PFSK-1 (cell line): ENCODE data around the gene GAB3.

ENCODE experiments used
- FOXP2 ChIP-seq: optimal IDR thresholded peaks from 2 replicates; pipeline ENCODE3; 2011; ENCODE audit warnings: borderline replicate concordance, control low read depth, inconsistent platforms; ENCODE audit not compliant: insufficient read depth; ENCODE audit errors: extremely low read length, extremely low read depth
- POLR2AphosphoS5 ChIP-seq: IDR thresholded peaks from 2 replicates; pipeline ENCODE4 v1.6.1; 2012; ENCODE audit warnings: low read depth, mild to moderate bottlenecking, control low read depth, low read length, moderate library complexity
- REST ChIP-seq, 2 experiments: IDR thresholded peaks; 2 replicates each; pipeline versions ENCODE4 v1.6.1 to v1.8.0; 2011 to 2012; ENCODE audit warnings: low read depth in 2 of 2, low read length in 2 of 2, control low read depth in 1 of 2, inconsistent platforms in 1 of 2, mild to moderate bottlenecking in 1 of 2, moderate library complexity in 1 of 2; ENCODE audit not compliant: insufficient read depth in 1 of 2
- SIN3A ChIP-seq: IDR thresholded peaks from 2 replicates; pipeline ENCODE4 v1.6.1; 2012; ENCODE audit warnings: mild to moderate bottlenecking, low read length, moderate library complexity, borderline replicate concordance; ENCODE audit not compliant: insufficient read depth
- TAF1 ChIP-seq: IDR thresholded peaks from 2 replicates; pipeline ENCODE4 v1.6.1; 2012; ENCODE audit warnings: low read length, control low read depth, borderline replicate concordance; ENCODE audit not compliant: insufficient read depth

GAB3 gene

GRCh38 chrX:154711264-154711663 lies 39.6 kb downstream of the GAB3 start:
- no peak for TF ChIP-seq TAF1

DNA sequence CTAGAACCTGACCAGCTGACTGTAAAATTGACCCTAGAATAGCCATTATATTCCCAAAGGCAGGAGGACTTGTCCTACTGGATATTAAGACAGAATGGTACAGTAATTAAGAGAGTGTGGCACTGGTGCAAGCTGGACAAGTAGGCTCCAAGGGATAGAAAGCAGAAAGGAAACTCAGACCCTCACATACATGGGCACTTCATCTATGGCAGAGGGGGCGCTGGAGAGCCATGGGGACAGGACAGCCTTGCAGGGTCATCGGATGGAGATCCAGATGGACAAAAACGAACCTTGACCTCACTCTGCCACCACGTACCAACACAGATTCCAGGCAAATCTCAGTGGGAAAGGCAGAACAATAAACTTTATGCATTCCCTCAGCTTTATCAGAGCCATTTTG lies 40.6 kb downstream of the GAB3 start:
- TF ChIP-seq TAF1: no peak
- no peak for TF ChIP-seq POLR2AphosphoS5
- no peak for TF ChIP-seq SIN3A
- TF ChIP-seq FOXP2: no peak
- TF ChIP-seq REST (IDR thresholded peaks at IDR 0.05; ENCODE audit: insufficient read depth in 1 of 2, low read depth in 2 of 2, low read length in 2 of 2): no peak

DNA sequence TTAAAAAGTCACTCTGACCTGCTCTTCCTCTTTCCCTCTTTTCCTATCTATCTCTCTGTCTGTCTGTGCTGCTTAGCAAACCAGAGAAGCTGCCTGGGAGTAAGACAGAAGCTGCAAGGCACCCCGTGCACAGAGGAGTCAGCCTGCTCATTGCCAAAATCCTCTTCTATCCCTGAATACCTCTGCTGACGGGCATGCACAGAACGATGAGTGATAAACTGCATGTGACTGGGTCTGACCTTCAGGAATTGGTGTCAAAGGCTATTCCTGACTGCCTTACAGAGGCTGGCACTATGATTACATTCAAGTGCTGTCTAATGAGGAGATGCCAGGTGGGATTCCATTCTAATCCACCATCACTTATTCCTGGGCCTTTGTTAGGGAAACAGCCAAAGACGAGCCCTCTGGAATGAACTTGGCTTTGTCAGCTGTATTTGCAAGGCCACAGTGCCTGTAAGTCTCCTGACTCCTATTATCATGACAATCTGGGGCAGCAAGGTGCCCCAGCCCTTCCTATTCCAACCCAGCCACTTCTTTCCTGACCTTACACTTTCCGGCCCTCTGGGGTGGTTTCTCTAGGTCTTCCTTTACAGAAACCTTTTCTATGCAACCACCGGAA lies 52.1 kb downstream of the GAB3 start:
- TF ChIP-seq TAF1: no peak
- TF ChIP-seq SIN3A: no peak
- TF ChIP-seq REST (IDR thresholded peaks at IDR 0.05; ENCODE audit: insufficient read depth in 1 of 2, low read depth in 2 of 2, low read length in 2 of 2): no peak
- TF ChIP-seq POLR2AphosphoS5: no peak
- no peak for TF ChIP-seq FOXP2

- TF ChIP-seq REST (IDR thresholded peaks at IDR 0.05; ENCODE audit: insufficient read depth in 1 of 2, low read depth in 2 of 2, low read length in 2 of 2) (no peak), FOXP2 (no peak), TAF1 (no peak), SIN3A (no peak), POLR2AphosphoS5 (no peak)
Observed at GRCh38 chrX:154696676-154697045, 54.2 kb downstream of the GAB3 start.

DNA sequence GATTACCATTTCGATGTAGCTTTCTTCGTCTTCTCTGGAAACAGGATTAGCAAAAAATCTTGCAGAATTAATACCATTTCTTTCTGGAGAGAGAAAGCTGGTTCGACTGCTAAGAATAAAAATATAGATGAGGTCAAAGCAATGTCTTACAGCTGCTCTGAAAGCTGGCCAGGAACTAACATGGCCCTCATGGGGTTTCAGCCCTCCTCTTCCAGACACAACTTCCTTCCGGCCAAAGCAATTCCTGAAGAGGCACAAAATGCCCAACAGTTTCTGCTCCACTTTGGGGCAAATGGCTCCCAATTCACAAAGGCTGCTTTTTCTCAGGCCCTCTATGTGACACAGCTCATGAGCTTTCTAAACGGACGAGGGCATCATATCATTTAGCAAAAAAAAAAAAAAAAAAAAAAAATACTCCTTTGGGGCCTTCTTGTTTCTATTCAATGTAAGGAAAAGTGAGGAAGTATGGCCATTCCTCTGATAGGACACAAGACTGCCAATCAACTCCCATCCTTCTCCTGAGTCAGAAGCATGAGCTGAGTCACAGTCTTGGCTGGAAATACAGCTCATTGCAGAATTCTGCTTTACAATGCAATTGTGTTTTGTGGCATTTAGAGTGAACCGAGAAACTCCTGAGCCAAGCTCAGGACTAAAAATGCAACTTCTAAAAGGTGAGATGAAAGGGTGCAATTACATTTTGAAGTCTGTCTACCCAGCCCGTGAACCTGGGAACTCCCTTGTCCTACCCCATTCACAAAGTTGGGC lies 54.8 kb downstream of the GAB3 start:
- TF ChIP-seq POLR2AphosphoS5 (no peak), REST (IDR thresholded peaks at IDR 0.05; ENCODE audit: insufficient read depth in 1 of 2, low read depth in 2 of 2, low read length in 2 of 2) (no peak), TAF1 (no peak), SIN3A (no peak), FOXP2 (no peak)
